Mesenchymal stem cell (in vitro differentiated cells and primary cell): ENCODE measurements around the gene NKX2-2.

Experiments
- DNase-seq: peaks from one replicate; pipeline ENCODE4 v3.0.0-alpha.2; 2013
- H2AFZ ChIP-seq: one replicate; pipeline ENCODE4 v1.6.1; 2013; ENCODE audit warnings: low read depth, mild to moderate bottlenecking, control low read depth, inconsistent platforms, low read length, moderate library complexity
- H2AK5ac ChIP-seq: 2 replicates; pipeline ENCODE4 v1.6.1; 2013; ENCODE audit warnings: low read length, moderate library complexity, mild to moderate bottlenecking, inconsistent platforms; ENCODE audit not compliant: severe bottlenecking
- H2BK120ac ChIP-seq: one replicate; pipeline ENCODE4 v1.6.1; 2013; ENCODE audit warnings: low read depth, mild to moderate bottlenecking, inconsistent platforms, low read length, moderate library complexity
- H2BK12ac ChIP-seq, 2 experiments: one replicate each; pipeline ENCODE4 v1.6.1; 2013; ENCODE audit warnings: inconsistent platforms in 2 of 2, low read length in 2 of 2, mild to moderate bottlenecking in 2 of 2, moderate library complexity in 2 of 2, control low read depth in 1 of 2
- H2BK15ac ChIP-seq: one replicate; pipeline ENCODE4 v1.6.1; 2013; ENCODE audit warnings: mild to moderate bottlenecking, low read depth, inconsistent platforms; ENCODE audit not compliant: poor library complexity, severe bottlenecking
- H2BK5ac ChIP-seq: 2 replicates; pipeline ENCODE4 v1.6.1; 2013; ENCODE audit warnings: low read depth, mild to moderate bottlenecking, low read length, control low read depth, inconsistent platforms; ENCODE audit not compliant: poor library complexity, severe bottlenecking
- H3K14ac ChIP-seq, 2 experiments: one replicate each; pipeline ENCODE4 v1.6.1; 2013; ENCODE audit warnings: inconsistent platforms in 2 of 2, low read length in 2 of 2, control low read depth in 1 of 2, mild to moderate bottlenecking in 1 of 2, moderate library complexity in 1 of 2
- H3K18ac ChIP-seq, 2 experiments: one replicate each; pipeline ENCODE4 v1.6.1; 2013; ENCODE audit warnings: inconsistent platforms in 2 of 2, low read length in 2 of 2, control low read depth in 1 of 2, low read depth in 1 of 2, mild to moderate bottlenecking in 1 of 2
- H3K23ac ChIP-seq, 2 experiments: one replicate each; pipeline ENCODE4 v1.6.1; 2013; ENCODE audit warnings: inconsistent platforms in 2 of 2, low read length in 2 of 2, mild to moderate bottlenecking in 2 of 2, moderate library complexity in 2 of 2, control low read depth in 1 of 2
- H3K27ac ChIP-seq: 2 replicates; pipeline ENCODE4 v1.5.1; 2013; ENCODE audit warnings: mild to moderate bottlenecking, moderate library complexity, low read length, control low read depth, inconsistent platforms; ENCODE audit not compliant: poor library complexity, severe bottlenecking
- H3K27me3 ChIP-seq, 2 experiments: 2 replicates each; pipeline versions ENCODE4 v1.6.1 to v1.7.0; 2013; ENCODE audit warnings: low read length in 2 of 2, mild to moderate bottlenecking in 2 of 2, moderate library complexity in 2 of 2, control low read depth in 1 of 2, inconsistent platforms in 1 of 2; ENCODE audit not compliant: control insufficient read depth in 1 of 2, insufficient read depth in 1 of 2
- H3K36me3 ChIP-seq, 2 experiments: 2 replicates each; pipeline versions ENCODE4 v1.6.1 to v1.7.0; 2013; ENCODE audit warnings: low read length in 2 of 2, control low read depth in 1 of 2, inconsistent platforms in 1 of 2, low read depth in 1 of 2, mild to moderate bottlenecking in 1 of 2; ENCODE audit not compliant: insufficient read depth in 2 of 2, control insufficient read depth in 1 of 2
- H3K4ac ChIP-seq, 2 experiments: one replicate each; pipeline ENCODE4 v1.6.1; 2013; ENCODE audit warnings: inconsistent platforms in 2 of 2, low read length in 2 of 2, mild to moderate bottlenecking in 2 of 2, moderate library complexity in 2 of 2, control low read depth in 1 of 2, low read depth in 1 of 2
- H3K4me1 ChIP-seq: 2 replicates; pipeline ENCODE4 v1.6.1; 2013; ENCODE audit warnings: low read depth, low read length, control low read depth; ENCODE audit not compliant: control insufficient read depth, insufficient read depth
- H3K4me2 ChIP-seq: 2 replicates; pipeline ENCODE4 v1.6.1; 2013; ENCODE audit warnings: low read length, mild to moderate bottlenecking, inconsistent platforms; ENCODE audit not compliant: poor library complexity, severe bottlenecking
- H3K4me3 ChIP-seq, 2 experiments: 2 replicates each; pipeline versions ENCODE4 v1.5.1 to v1.7.0; 2013; ENCODE audit warnings: low read length in 2 of 2, mild to moderate bottlenecking in 2 of 2, control low read depth in 1 of 2, low read depth in 1 of 2; ENCODE audit not compliant: insufficient read depth in 1 of 2
- H3K79me1 ChIP-seq: replicated peaks from 2 replicates; pipeline ENCODE4 v1.6.1; 2013; ENCODE audit warnings: mild to moderate bottlenecking, control low read depth, low read length, inconsistent platforms; ENCODE audit not compliant: poor library complexity, severe bottlenecking
- H3K9ac ChIP-seq: 2 replicates; pipeline ENCODE4 v1.7.0; 2013; ENCODE audit warnings: mild to moderate bottlenecking, low read length, moderate library complexity
- H3K9me3 ChIP-seq: 2 replicates; pipeline ENCODE4 v1.7.0; 2013; ENCODE audit warnings: mild to moderate bottlenecking, low read length; ENCODE audit not compliant: control insufficient read depth
- H4K8ac ChIP-seq: one replicate; pipeline ENCODE4 v1.6.1; 2013; ENCODE audit warnings: inconsistent platforms, mild to moderate bottlenecking, low read length, moderate library complexity
- H4K91ac ChIP-seq: one replicate; pipeline ENCODE4 v1.6.1; 2013; ENCODE audit warnings: mild to moderate bottlenecking, low read length, inconsistent platforms
- WGBS: methylation state at CpG from one replicate; pipeline ENCODE4 v1.1.7; 2013; ENCODE audit warnings: mixed read lengths; 5-methylcytosine and 5-hydroxymethylcytosine counted together

The NKX2-2 gene

DNA sequence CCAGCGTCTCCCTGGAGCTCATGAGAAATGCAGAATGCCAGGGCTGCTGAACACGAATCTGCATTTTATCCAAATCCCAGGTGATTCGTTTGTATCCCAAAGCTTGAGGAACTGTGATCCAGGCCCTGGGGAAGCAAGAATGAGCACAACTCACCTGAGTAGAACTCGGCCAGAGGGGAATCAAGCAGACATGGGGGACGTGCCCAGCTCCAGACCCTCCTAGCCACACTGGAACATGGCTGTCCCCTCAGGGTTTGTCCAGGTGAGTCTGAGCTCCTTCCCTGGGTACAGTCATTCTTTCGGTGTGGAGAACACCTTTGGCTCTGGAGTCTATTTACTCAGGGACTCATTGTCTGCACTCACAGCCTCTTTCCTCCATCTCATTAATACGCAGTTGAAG is 13.3 kb downstream of the NKX2-2 start:
- 74% methylated on average over 7 of the region's 7 CpGs for WGBS
- Histone ChIP-seq H2BK15ac (no peak overlapping the region), H3K9ac (no peak overlapping the region), H4K8ac (no peak overlapping the region), H3K23ac (no peak overlapping the region), H3K27ac (no peak overlapping the region), H4K91ac (no peak overlapping the region), H3K27me3 (peaks cover 44 to 69% of the 10 kb centered on the region in 2 experiments), H3K4ac (no peak overlapping the region), H2BK12ac (no peak overlapping the region), H3K4me2 (no peak overlapping the region), H3K14ac (no peak overlapping the region), H3K4me1 (peaks cover 5% of the 10 kb centered on the region), H2BK120ac (no peak overlapping the region), H2AK5ac (no peak overlapping the region), H3K4me3 (no peak overlapping the region), H2AFZ (no peak overlapping the region), H3K9me3 (no peaks in the 10 kb centered on the region), H2BK5ac (no peak overlapping the region), H3K18ac (no peak overlapping the region), H3K79me1 (no peaks in the 10 kb centered on the region), H3K36me3 (no peaks in the 10 kb centered on the region)
- no peak for DNase-seq

DNA sequence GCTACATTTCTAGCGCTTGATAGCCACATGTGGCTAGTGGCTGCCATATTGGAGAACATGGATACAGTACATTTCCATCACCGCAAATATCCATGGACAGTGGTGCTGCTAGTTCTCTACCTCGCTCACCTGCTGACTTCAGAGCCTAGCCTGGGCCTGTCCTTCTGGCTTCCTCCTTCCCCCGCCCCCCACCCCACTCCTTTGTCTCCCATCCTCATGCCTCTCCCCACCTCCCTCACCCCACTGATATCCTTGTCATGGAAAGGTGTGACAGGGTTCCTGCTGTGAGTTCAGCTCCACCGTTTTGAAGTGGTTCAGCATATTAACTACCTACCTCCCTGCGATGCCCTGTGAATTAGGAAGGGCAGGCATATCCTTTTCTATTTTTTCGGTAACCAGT is 14.2 kb downstream of the NKX2-2 start:
- no peak overlapping the region for H2BK5ac ChIP-seq
- 59% methylated on average over 6 of the region's 7 CpGs for WGBS

DNA sequence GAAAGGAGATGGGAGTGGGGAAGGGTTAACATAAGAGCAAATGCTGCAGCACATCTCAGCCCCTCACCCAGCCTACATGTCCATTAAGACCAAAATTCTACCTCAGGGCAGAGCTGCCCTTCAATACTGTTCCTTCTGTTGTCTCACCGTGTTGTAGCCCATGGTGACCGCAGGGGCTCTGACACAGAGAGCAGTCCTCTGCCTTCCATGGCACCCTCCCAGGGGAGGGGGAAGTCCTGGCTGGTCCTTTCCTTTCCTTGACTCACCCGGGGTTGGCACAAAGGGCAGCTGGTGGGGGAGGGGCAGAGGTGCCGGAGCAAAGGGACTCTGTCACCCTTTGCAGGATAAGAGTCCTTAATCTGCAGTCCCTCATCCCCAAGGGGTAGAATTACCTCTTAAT is 15.2 kb downstream of the NKX2-2 start:
- Histone ChIP-seq H2BK120ac (no peak overlapping the region), H4K91ac (no peak overlapping the region), H3K14ac (no peak overlapping the region), H3K27me3 (peaks cover 30 to 58% of the 10 kb centered on the region in 2 experiments), H2BK12ac (no peak overlapping the region), H3K4ac (no peak overlapping the region), H3K9me3 (no peaks in the 10 kb centered on the region), H3K18ac (no peak overlapping the region), H2AK5ac (no peak overlapping the region), H2BK5ac (no peak overlapping the region), H3K36me3 (no peaks in the 10 kb centered on the region), H3K23ac (no peak overlapping the region), H3K4me2 (no peak overlapping the region), H3K4me1 (no peaks in the 10 kb centered on the region), H2BK15ac (no peak overlapping the region), H3K9ac (no peak overlapping the region), H4K8ac (no peak overlapping the region), H3K27ac (no peak overlapping the region), H3K79me1 (no peaks in the 10 kb centered on the region), H3K4me3 (no peak overlapping the region), H2AFZ (no peak overlapping the region)
- no peak for DNase-seq
- WGBS, result 57% methylated on average over 3 of the region's 4 CpGs

More for the DNA sequence above, 14.2 kb downstream of the NKX2-2 start:
- H2BK15ac ChIP-seq, result no peak overlapping the region
- no peaks in the 10 kb centered on the region for H3K79me1 ChIP-seq
- no peaks in the 10 kb centered on the region for H3K4me1 ChIP-seq
- no peak overlapping the region for H3K18ac ChIP-seq
- no peak overlapping the region for H2BK12ac ChIP-seq
- H4K8ac ChIP-seq, result no peak overlapping the region
- H3K36me3 ChIP-seq, result no peaks in the 10 kb centered on the region
- no peak overlapping the region for H3K14ac ChIP-seq
- no peaks in the 10 kb centered on the region for H3K9me3 ChIP-seq
- no peak overlapping the region for H3K9ac ChIP-seq
- H3K23ac ChIP-seq, result no peak overlapping the region
- H2AK5ac ChIP-seq, result no peak overlapping the region
- no peak overlapping the region for H3K4me3 ChIP-seq
- H4K91ac ChIP-seq, result no peak overlapping the region
- peaks cover 36 to 61% of the 10 kb centered on the region in 2 experiments for H3K27me3 ChIP-seq
- H2BK120ac ChIP-seq, result no peak overlapping the region
- H3K4me2 ChIP-seq, result no peak overlapping the region
- no peak for DNase-seq
- H3K4ac ChIP-seq, result no peak overlapping the region
- H2AFZ ChIP-seq, result no peak overlapping the region
- no peak overlapping the region for H3K27ac ChIP-seq

DNA sequence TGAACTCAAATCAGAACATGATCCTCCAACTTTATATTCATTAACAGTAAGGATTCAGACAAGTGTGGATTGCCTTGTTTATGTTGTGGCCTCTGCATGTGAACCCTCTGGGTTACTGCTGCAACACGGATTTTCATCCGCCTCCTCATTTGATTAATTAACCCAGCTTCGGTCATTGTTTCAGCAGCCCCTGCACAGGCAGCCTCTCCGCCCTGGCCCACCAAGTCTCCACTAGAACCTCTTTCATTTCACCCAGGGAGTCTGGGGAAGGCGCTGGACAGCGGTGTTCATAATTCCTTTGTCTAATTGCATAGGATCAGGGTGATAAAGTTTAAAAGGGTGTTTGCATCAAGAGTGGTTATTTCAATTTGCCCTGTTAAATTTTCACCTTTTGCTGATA is 15.7 kb downstream of the NKX2-2 start:
- DNase-seq, result no peak
- Histone ChIP-seq H3K9me3 (no peaks in the 10 kb centered on the region), H3K4me1 (no peaks in the 10 kb centered on the region), H2BK120ac (no peak overlapping the region), H2BK15ac (no peak overlapping the region), H2BK5ac (no peak overlapping the region), H3K4ac (no peak overlapping the region), H4K8ac (no peak overlapping the region), H3K27ac (no peak overlapping the region), H3K36me3 (no peaks in the 10 kb centered on the region), H3K4me3 (no peak overlapping the region), H3K9ac (no peak overlapping the region), H2AK5ac (no peak overlapping the region), H4K91ac (no peak overlapping the region), H2BK12ac (no peak overlapping the region), H3K4me2 (no peak overlapping the region), H2AFZ (no peak overlapping the region), H3K23ac (no peak overlapping the region), H3K14ac (no peak overlapping the region), H3K27me3 (peaks cover 35 to 59% of the 10 kb centered on the region in 2 experiments), H3K79me1 (no peaks in the 10 kb centered on the region), H3K18ac (no peak overlapping the region)
- 68% methylated on average over 6 of the region's 6 CpGs for WGBS
